Measurements from ENCODE around the gene C10orf120. TPM values are rescaled to one million over a fixed set of nuclear protein-coding genes. Genes with fewer than 3 reads are reported as not detected.

The C10orf120 gene
- total RNA-seq, 2 donors from 2014 or later = not detected

- no peaks in the 10 kb centered on the region for H3K36me3 ChIP-seq (replicated peaks in 1 of 2; ENCODE audit: insufficient read depth in 1 of 2, low read depth in 2 of 2)
- H3K9me3 ChIP-seq = no peaks in the 10 kb centered on the region
- no peak overlapping the region for H3K4me3 ChIP-seq
- H3K27ac ChIP-seq = no peak overlapping the region
- TF ChIP-seq CTCF (IDR thresholded peaks at IDR 0.05) (no peak), POLR2A (IDR thresholded peaks at IDR 0.05) (no peak)
- DNase-seq (no peak), ATAC-seq (no peak)
- intact Hi-C loops (cut with DNase I) = no loop called here
- 47 to 49% methylated on average over 2 of the region's 2 CpGs for WGBS, 2 donors
- H3K4me1 ChIP-seq = peaks cover 4% of the 10 kb centered on the region
- H3K27me3 ChIP-seq = no peaks in the 10 kb centered on the region
Observed at GRCh38 chr10:122656308-122656705, 43.3 kb downstream of the C10orf120 start.

- H3K4me1 ChIP-seq = peaks cover 4% of the 10 kb centered on the region
- no peaks in the 10 kb centered on the region for H3K36me3 ChIP-seq (replicated peaks in 1 of 2; ENCODE audit: insufficient read depth in 1 of 2, low read depth in 2 of 2)
- TF ChIP-seq POLR2A (IDR thresholded peaks at IDR 0.05) (no peak), CTCF (IDR thresholded peaks at IDR 0.05) (no peak)
- H3K9me3 ChIP-seq = no peaks in the 10 kb centered on the region
- 84 to 87% methylated on average over 9 of the region's 9 CpGs for WGBS, 2 donors
- intact Hi-C loops (cut with DNase I) = no loop called here
- H3K4me3 ChIP-seq = no peak overlapping the region
- DNase-seq = no peak
- no peaks in the 10 kb centered on the region for H3K27me3 ChIP-seq
- H3K27ac ChIP-seq = no peak overlapping the region
- ATAC-seq = no peak
Observed at GRCh38 chr10:122655524-122656307, 43.9 kb downstream of the C10orf120 start.

GRCh38 chr10:122650331-122650730 is 49.3 kb downstream of the C10orf120 start:
- ATAC-seq (no peak), DNase-seq (no peak)
- WGBS, 2 donors = 79 to 86% methylated on average over 2 of the region's 2 CpGs
- no peaks in the 10 kb centered on the region for H3K36me3 ChIP-seq (replicated peaks in 1 of 2; ENCODE audit: insufficient read depth in 1 of 2, low read depth in 2 of 2)
- H3K4me1 ChIP-seq = peaks cover 8% of the 10 kb centered on the region
- intact Hi-C loops (cut with DNase I) = no loop called here
- H3K27me3 ChIP-seq = no peaks in the 10 kb centered on the region
- no peak overlapping the region for H3K27ac ChIP-seq
- H3K4me3 ChIP-seq = no peak overlapping the region
- no peaks in the 10 kb centered on the region for H3K9me3 ChIP-seq
- no peak for TF ChIP-seq CTCF (IDR thresholded peaks at IDR 0.05)
- TF ChIP-seq POLR2A (IDR thresholded peaks at IDR 0.05) = no peak

- WGBS, 2 donors = 78 to 81% methylated on average over 4 to 5 of the region's 5 CpGs
- no peaks in the 10 kb centered on the region for H3K27me3 ChIP-seq
Observed at GRCh38 chr10:122649903-122650302, 49.7 kb downstream of the C10orf120 start.

More at GRCh38 chr10:122649903-122650302, 49.7 kb downstream of the C10orf120 start:
- no peaks in the 10 kb centered on the region for H3K9me3 ChIP-seq
- TF ChIP-seq POLR2A (IDR thresholded peaks at IDR 0.05) (no peak), CTCF (IDR thresholded peaks at IDR 0.05) (no peak)
- H3K4me3 ChIP-seq = no peak overlapping the region
- H3K36me3 ChIP-seq (replicated peaks in 1 of 2; ENCODE audit: insufficient read depth in 1 of 2, low read depth in 2 of 2) = no peaks in the 10 kb centered on the region
- H3K27ac ChIP-seq = no peak overlapping the region
- DNase-seq (no peak), ATAC-seq (no peak)
- H3K4me1 ChIP-seq = peaks cover 8% of the 10 kb centered on the region
- intact Hi-C loops (cut with DNase I) = no loop called here
